Glutamatergic neuron (in vitro differentiated cells): Measurements from ENCODE around the gene CD5L. TPM values are rescaled to one million over a fixed set of nuclear protein-coding genes. Genes with fewer than 3 reads are reported as not detected.

ENCODE experiments used
- DNase-seq: peaks from one replicate; pipeline ENCODE4 v3.0.0; 2022
- H3K27ac Mint-ChIP-seq: one replicate; pipeline ENCODE4 v1.8.0; 2020; ENCODE audit warnings: mild to moderate bottlenecking, mixed read lengths, inconsistent platforms; ENCODE audit not compliant: unreplicated experiment
- H3K27me3 Mint-ChIP-seq: one replicate; pipeline ENCODE4 v1.8.0; 2020; ENCODE audit warnings: mild to moderate bottlenecking, moderate library complexity, mixed read lengths, inconsistent platforms; ENCODE audit not compliant: unreplicated experiment
- H3K36me3 Mint-ChIP-seq: one replicate; pipeline ENCODE4 v1.8.0; 2020; ENCODE audit warnings: mild to moderate bottlenecking, mixed read lengths, inconsistent platforms; ENCODE audit not compliant: unreplicated experiment
- H3K4me1 Mint-ChIP-seq: one replicate; pipeline ENCODE4 v1.8.0; 2020; ENCODE audit warnings: mild to moderate bottlenecking, low read depth, mixed read lengths, inconsistent platforms; ENCODE audit not compliant: unreplicated experiment
- H3K4me3 Mint-ChIP-seq: one replicate; pipeline ENCODE4 v1.8.0; 2020; ENCODE audit warnings: mild to moderate bottlenecking, mixed read lengths, inconsistent platforms; ENCODE audit not compliant: unreplicated experiment
- H3K9me3 Mint-ChIP-seq: one replicate; pipeline ENCODE4 v1.8.0; 2020; ENCODE audit warnings: mild to moderate bottlenecking, moderate library complexity, mixed read lengths, inconsistent platforms; ENCODE audit not compliant: unreplicated experiment
- CTCF ChIP-seq: fragments of 200-600 bp; sonication (generic); IDR thresholded peaks from one replicate; pipeline ENCODE4 v1.5.0; 2021; ENCODE audit not compliant: partially characterized antibody, unreplicated experiment
- total RNA-seq: library from RNA; stranded (reverse); fragmentation: NEBNext Ultra II Directional; extraction: Animal tissue kit (Norgen Biotek cat#: 25700); gene quantifications from one replicate; pipeline ENCODE4 v1.2.1, GENCODE V29; 2021; ENCODE audit not compliant: unreplicated experiment

Gene CD5L
- total RNA-seq, 1 donor from 2014 or later = not detected

- no peak for DNase-seq
- Mint-ChIP-seq H3K4me3 (no peak overlapping the region), H3K27me3 (no peaks in the 10 kb centered on the region), H3K36me3 (no peaks in the 10 kb centered on the region), H3K4me1 (no peaks in the 10 kb centered on the region), H3K27ac (no peak overlapping the region), H3K9me3 (no peaks in the 10 kb centered on the region)
- no peak for TF ChIP-seq CTCF
These were observed 27.0 kb upstream of the CD5L start for GRCh38 chr1:157868654-157869053.

- no peak for DNase-seq
- TF ChIP-seq CTCF = no peak
- H3K27ac Mint-ChIP-seq = no peak overlapping the region
- H3K36me3 Mint-ChIP-seq = no peaks in the 10 kb centered on the region
- H3K27me3 Mint-ChIP-seq = no peaks in the 10 kb centered on the region
- H3K4me1 Mint-ChIP-seq = no peaks in the 10 kb centered on the region
- H3K9me3 Mint-ChIP-seq = no peaks in the 10 kb centered on the region
- H3K4me3 Mint-ChIP-seq = no peak overlapping the region
These were observed 20.8 kb upstream of the CD5L start for GRCh38 chr1:157862114-157863070.

GRCh38 chr1:157856538-157856937, 14.9 kb upstream of the CD5L start:
- Mint-ChIP-seq H3K36me3 (no peaks in the 10 kb centered on the region), H3K9me3 (no peaks in the 10 kb centered on the region), H3K4me3 (no peak overlapping the region), H3K27me3 (no peaks in the 10 kb centered on the region), H3K27ac (no peak overlapping the region), H3K4me1 (no peaks in the 10 kb centered on the region)
- no peak for TF ChIP-seq CTCF
- no peak for DNase-seq

DNA sequence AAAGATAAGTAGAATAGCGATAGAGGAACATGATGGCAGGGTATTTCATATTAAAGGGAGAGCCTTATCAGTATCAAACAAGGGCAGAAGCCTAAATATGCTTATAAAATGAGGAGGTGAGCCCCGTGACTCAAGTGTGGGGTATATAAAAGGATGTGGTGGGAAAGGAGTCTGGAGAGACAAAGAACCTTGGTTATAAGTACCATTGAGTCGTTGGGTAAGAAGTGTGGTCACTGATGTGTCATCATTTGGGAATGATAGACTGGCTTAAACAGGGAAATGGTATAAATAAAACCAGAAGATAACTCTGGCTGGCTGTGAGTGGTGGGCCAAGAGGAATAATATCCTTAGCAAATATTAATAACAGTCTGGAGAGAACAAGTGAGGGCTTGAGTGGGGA, 10.9 kb upstream of the CD5L start:
- Mint-ChIP-seq H3K27me3 (no peaks in the 10 kb centered on the region), H3K27ac (no peak overlapping the region), H3K4me3 (no peak overlapping the region), H3K4me1 (no peaks in the 10 kb centered on the region), H3K36me3 (no peaks in the 10 kb centered on the region), H3K9me3 (no peaks in the 10 kb centered on the region)
- DNase-seq = no peak
- TF ChIP-seq CTCF = no peak

GRCh38 chr1:157849229-157849875, 7.7 kb upstream of the CD5L start:
- H3K36me3 Mint-ChIP-seq = no peaks in the 10 kb centered on the region
- no peak for TF ChIP-seq CTCF
- no peak overlapping the region for H3K4me3 Mint-ChIP-seq
- no peak for DNase-seq
- H3K27me3 Mint-ChIP-seq = no peaks in the 10 kb centered on the region
- no peaks in the 10 kb centered on the region for H3K4me1 Mint-ChIP-seq
- no peak overlapping the region for H3K27ac Mint-ChIP-seq
- H3K9me3 Mint-ChIP-seq = no peaks in the 10 kb centered on the region
